GM06990 (cell line): ENCODE results near the gene HERC2.

ENCODE experiments used
- DNase-seq: peaks from one replicate; pipeline ENCODE4 v3.0.0-alpha.2; 2011; ENCODE audit not compliant: insufficient read length; ENCODE audit errors: extremely low read depth
- H3K27me3 ChIP-seq: replicated peaks from 2 replicates; pipeline ENCODE4 v1.6.0; 2011; ENCODE audit warnings: low read length; ENCODE audit not compliant: control insufficient read depth, insufficient read depth
- H3K36me3 ChIP-seq: 2 replicates; pipeline ENCODE4 v1.5.1; 2011; ENCODE audit warnings: low read length; ENCODE audit not compliant: control insufficient read depth, insufficient read depth
- H3K4me3 ChIP-seq: replicated peaks from 2 replicates; pipeline ENCODE4 v1.5.1; 2011; ENCODE audit warnings: low read depth, mild to moderate bottlenecking, control low read depth, low read length
- TF ChIP-seq, protein P1 (sequence below): IDR thresholded peaks from 2 replicates; pipeline ENCODE4 v1.5.1; 2011; ENCODE audit warnings: low read length, control low read depth, mild to moderate bottlenecking, inconsistent platforms; ENCODE audit not compliant: insufficient read depth, poor library complexity, severe bottlenecking

HERC2 gene

DNA sequence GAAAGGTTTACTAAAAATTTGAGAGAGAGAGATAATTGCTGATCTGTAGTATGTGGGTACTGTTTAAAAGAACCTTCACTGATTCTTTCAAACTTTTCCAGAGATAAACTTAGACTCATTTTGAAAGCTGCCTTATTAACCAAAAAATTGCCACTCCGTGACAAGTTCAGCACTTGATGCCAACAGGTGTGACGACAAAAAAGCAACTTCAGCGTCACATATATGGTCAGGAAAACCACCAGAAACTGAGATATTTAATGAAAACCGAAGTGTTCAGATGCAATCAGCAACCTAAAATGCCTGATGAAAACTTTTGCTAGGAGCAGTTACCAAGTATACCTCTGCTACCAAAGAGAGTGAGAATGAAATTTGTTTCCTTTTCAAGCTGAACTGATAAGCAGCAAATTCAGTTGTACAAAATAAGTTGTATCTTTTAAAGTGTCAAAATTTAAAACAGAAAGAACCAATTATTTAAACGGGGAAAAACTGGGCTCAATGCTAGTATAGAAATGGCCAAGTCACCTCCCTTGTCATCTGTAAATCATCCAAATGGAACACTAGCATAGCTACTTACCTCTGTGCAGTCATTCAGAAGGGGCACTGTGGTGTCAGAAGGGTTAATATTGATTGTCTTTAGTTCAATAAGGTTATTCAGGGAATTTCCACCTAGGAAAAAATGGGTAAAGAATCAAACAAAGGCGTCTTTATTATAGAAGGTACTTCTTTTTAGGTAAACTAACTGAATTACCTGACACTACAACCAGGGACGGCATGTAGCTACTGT lies 131.4 kb downstream of the HERC2 start:
- DNase-seq: no peak
- TF ChIP-seq, protein P1, sequence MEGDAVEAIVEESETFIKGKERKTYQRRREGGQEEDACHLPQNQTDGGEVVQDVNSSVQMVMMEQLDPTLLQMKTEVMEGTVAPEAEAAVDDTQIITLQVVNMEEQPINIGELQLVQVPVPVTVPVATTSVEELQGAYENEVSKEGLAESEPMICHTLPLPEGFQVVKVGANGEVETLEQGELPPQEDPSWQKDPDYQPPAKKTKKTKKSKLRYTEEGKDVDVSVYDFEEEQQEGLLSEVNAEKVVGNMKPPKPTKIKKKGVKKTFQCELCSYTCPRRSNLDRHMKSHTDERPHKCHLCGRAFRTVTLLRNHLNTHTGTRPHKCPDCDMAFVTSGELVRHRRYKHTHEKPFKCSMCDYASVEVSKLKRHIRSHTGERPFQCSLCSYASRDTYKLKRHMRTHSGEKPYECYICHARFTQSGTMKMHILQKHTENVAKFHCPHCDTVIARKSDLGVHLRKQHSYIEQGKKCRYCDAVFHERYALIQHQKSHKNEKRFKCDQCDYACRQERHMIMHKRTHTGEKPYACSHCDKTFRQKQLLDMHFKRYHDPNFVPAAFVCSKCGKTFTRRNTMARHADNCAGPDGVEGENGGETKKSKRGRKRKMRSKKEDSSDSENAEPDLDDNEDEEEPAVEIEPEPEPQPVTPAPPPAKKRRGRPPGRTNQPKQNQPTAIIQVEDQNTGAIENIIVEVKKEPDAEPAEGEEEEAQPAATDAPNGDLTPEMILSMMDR: no peak
- Histone ChIP-seq H3K36me3 (peaks cover 7% of the 10 kb centered on the region), H3K4me3 (no peak overlapping the region), H3K27me3 (no peaks in the 10 kb centered on the region)

DNA sequence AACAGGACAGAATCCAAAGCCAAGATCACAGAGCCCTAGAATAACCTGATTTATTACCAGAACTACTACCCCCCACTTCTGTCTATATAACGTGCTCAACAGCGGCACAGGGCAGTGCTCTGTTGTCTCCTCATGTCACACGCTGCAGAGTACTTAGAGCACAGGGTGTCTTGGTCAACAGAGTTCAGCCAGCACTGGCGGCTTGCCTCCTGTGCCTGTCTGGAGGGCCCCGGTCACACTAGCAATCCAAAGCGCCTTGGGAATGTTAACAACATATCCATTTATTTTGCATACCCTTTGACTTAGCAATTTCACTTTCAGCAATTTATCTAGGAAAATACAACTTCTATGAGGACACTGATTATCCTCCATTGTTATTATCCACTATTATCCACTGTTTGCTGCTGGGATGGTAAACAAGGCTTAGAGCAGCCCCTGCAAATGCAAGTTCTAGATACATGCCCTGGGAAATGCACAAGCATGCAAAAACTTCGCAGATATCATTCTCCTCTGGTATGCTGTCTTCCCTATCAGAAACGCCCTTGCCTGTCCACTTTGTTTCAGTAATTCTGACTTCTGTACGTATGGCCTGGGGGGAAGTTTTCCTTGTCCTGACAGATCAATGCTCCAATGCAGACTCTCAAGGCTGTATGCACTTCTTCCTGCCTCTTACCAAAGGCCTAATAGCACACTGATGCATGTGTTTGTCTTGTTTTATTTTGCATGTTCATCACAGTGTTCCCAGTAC lies 136.7 kb downstream of the HERC2 start:
- no peak for DNase-seq
- TF ChIP-seq, protein P1: no peak
- Histone ChIP-seq H3K4me3 (no peak overlapping the region), H3K36me3 (peaks cover 6% of the 10 kb centered on the region), H3K27me3 (no peaks in the 10 kb centered on the region)

DNA sequence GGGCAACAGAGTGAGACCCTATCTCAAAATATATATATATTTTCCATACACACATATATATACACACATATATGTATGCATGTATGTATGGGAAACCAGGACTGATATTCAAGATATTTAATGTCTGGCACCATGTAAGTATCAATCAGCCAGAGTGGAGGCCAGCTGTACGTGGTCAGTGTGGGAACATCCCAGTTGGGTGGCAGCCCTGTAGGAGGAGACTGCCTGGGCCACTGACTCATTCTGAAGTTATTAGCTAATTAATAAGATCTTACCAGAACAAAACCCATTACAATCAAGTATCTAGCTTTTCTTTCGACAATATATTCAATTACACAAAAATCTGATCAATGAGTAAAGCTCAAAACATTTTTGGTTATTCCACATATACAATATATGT lies 137.8 kb downstream of the HERC2 start:
- H3K36me3 ChIP-seq: peaks cover 7% of the 10 kb centered on the region
- H3K27me3 ChIP-seq: no peaks in the 10 kb centered on the region
- no peak for DNase-seq
- H3K4me3 ChIP-seq: no peak overlapping the region
- TF ChIP-seq, protein P1: no peak

DNA sequence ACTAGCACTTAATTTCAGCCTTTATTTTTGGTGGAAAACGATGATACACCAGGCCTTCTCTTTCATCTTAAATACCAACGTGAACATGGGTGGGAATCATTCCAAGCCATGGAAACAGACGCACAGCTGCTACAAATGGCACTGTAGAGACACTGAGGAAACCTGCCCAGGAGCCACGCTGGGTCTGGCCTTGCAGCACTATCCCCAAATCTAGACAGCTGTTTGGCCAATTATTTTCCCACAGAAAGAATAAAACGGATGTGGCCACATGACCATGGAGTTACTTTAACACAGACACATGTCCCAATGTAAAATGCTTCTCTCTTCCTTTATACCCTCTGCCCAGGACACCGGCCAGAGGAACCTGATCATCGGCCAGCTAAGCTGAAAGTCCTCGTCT lies 139.2 kb downstream of the HERC2 start:
- H3K4me3 ChIP-seq: no peak overlapping the region
- no peak for DNase-seq
- peaks cover 7% of the 10 kb centered on the region for H3K36me3 ChIP-seq
- TF ChIP-seq, protein P1: no peak
- H3K27me3 ChIP-seq: no peaks in the 10 kb centered on the region

DNA sequence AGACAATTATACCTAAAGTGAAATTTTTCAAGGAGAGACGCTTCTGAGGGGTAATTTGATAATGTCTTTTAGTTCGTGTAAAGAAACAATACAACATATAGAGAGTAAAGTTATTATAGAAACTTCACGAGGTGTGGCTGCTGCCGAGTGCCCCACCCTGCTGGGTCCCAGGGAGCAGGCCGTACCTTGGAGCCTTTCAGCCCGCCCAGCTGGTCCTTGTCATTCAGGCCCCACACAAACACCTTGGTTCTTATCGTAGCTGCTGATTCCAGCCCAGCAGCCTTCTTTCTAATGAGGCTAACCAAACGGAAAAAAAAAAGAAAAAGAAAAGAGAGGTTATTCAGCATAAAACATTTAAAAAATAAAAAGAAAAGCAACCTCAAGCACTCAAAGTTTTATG lies 139.8 kb downstream of the HERC2 start:
- Histone ChIP-seq H3K27me3 (no peaks in the 10 kb centered on the region), H3K36me3 (peaks cover 4% of the 10 kb centered on the region), H3K4me3 (no peak overlapping the region)
- DNase-seq: no peak
- TF ChIP-seq, protein P1: no peak
